Ecto neural progenitor cell (in vitro differentiated cells): ENCODE results near the gene RASAL1.

Source experiments
- DNase-seq: peaks from one replicate; pipeline ENCODE4 v3.0.0-alpha.2; 2018; ENCODE audit warnings: low spot score

The RASAL1 gene

GRCh38 chr12:113095405-113095804 is 40.2 kb downstream of the RASAL1 start:
- DNase-seq: no peak

GRCh38 chr12:113094738-113095137 is 40.8 kb downstream of the RASAL1 start:
- no peak for DNase-seq

GRCh38 chr12:113093409-113094101 is 42.0 kb downstream of the RASAL1 start:
- no peak for DNase-seq

- peak; percentile 83 for DNase-seq
Measured at GRCh38 chr12:113092607-113093408, 42.8 kb downstream of the RASAL1 start.

- no peak for DNase-seq
Measured at GRCh38 chr12:113091506-113091905, 44.1 kb downstream of the RASAL1 start.

GRCh38 chr12:113090740-113091139 is 44.8 kb downstream of the RASAL1 start:
- no peak for DNase-seq

GRCh38 chr12:113089839-113090238 is 45.7 kb downstream of the RASAL1 start:
- DNase-seq: no peak

GRCh38 chr12:113088971-113089756 is 46.4 kb downstream of the RASAL1 start:
- no peak for DNase-seq

- DNase-seq: no peak
Measured at GRCh38 chr12:113088037-113088436, 47.5 kb downstream of the RASAL1 start.

GRCh38 chr12:113087193-113087592 is 48.4 kb downstream of the RASAL1 start:
- DNase-seq: no peak

- no peak for DNase-seq
Measured at GRCh38 chr12:113086249-113087164, 49.1 kb downstream of the RASAL1 start.

- DNase-seq: no peak
Measured at GRCh38 chr12:113083863-113084435, 51.6 kb downstream of the RASAL1 start.

GRCh38 chr12:113082486-113083148 is 52.9 kb downstream of the RASAL1 start:
- DNase-seq: no peak

GRCh38 chr12:113081873-113082272 is 53.7 kb downstream of the RASAL1 start:
- no peak for DNase-seq

- no peak for DNase-seq
Measured at GRCh38 chr12:113077859-113078255, 57.7 kb downstream of the RASAL1 start.

GRCh38 chr12:113077057-113077858 is 58.3 kb downstream of the RASAL1 start:
- DNase-seq: no peak

- no peak for DNase-seq
Measured at GRCh38 chr12:113075137-113075683, 60.4 kb downstream of the RASAL1 start.

- DNase-seq: no peak
Measured at GRCh38 chr12:113073586-113073985, 62.0 kb downstream of the RASAL1 start.

- DNase-seq: no peak
Measured at GRCh38 chr12:113072136-113072535, 63.4 kb downstream of the RASAL1 start.
